Frontal cortex (tissue), 1 donor: Measurements from ENCODE around the gene NR1I2. TPM values are rescaled to one million over a fixed set of nuclear protein-coding genes. Genes with fewer than 3 reads are reported as not detected.

Experiments
- total RNA-seq: library from RNA; depleted of rRNA; stranded (reverse); fragments of >200 nt; gene quantifications from one replicate; pipeline ENCODE4 v1.2.3, GENCODE V29; 2014

Gene NR1I2
- total RNA-seq, 1 donor from 2014 or later, result 0.82 TPM

Other genes starting within 250 kb of the NR1I2 start
- not detected for gene CD80, start 222.5 kb upstream of the NR1I2 start, total RNA-seq
- gene ADPRH, start 202.6 kb upstream of the NR1I2 start, total RNA-seq, result 1.2 TPM
- gene PLA1A, start 184.2 kb upstream of the NR1I2 start, total RNA-seq, result 0.41 TPM
- gene POPDC2, start 121.5 kb upstream of the NR1I2 start, total RNA-seq, result 0.82 TPM
- 11.0 TPM for gene COX17, start 104.7 kb upstream of the NR1I2 start, total RNA-seq
- 7.7 TPM for gene CFAP91, start 79.1 kb upstream of the NR1I2 start, total RNA-seq